Measurements from ENCODE around the gene PAPPA2.

DNA sequence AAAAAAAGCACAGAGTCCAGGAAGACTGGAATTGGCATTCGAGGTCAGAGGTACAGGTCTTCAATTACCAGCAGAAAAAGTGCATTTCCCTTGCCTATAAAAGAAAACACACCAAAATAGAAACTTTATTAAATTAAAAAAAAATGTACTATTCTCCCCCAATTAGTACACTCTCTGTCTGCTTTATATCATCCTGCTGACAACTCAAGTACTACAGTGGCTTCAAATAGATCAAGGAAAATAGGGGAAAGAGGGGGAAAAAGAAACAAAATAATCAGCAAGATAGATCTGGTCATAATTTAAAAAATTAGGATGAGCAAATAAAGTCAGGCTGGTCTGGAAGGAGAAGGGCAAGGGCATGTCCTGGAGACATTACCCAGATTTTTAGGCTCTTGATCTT is 315.1 kb downstream of the PAPPA2 start:
- TF ChIP-seq, protein P1, sequence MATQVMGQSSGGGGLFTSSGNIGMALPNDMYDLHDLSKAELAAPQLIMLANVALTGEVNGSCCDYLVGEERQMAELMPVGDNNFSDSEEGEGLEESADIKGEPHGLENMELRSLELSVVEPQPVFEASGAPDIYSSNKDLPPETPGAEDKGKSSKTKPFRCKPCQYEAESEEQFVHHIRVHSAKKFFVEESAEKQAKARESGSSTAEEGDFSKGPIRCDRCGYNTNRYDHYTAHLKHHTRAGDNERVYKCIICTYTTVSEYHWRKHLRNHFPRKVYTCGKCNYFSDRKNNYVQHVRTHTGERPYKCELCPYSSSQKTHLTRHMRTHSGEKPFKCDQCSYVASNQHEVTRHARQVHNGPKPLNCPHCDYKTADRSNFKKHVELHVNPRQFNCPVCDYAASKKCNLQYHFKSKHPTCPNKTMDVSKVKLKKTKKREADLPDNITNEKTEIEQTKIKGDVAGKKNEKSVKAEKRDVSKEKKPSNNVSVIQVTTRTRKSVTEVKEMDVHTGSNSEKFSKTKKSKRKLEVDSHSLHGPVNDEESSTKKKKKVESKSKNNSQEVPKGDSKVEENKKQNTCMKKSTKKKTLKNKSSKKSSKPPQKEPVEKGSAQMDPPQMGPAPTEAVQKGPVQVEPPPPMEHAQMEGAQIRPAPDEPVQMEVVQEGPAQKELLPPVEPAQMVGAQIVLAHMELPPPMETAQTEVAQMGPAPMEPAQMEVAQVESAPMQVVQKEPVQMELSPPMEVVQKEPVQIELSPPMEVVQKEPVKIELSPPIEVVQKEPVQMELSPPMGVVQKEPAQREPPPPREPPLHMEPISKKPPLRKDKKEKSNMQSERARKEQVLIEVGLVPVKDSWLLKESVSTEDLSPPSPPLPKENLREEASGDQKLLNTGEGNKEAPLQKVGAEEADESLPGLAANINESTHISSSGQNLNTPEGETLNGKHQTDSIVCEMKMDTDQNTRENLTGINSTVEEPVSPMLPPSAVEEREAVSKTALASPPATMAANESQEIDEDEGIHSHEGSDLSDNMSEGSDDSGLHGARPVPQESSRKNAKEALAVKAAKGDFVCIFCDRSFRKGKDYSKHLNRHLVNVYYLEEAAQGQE (IDR thresholded peaks at IDR 0.05; ENCODE audit: low read depth), result no peak
- TF ChIP-seq RAD21 (IDR thresholded peaks at IDR 0.05; ENCODE audit: low read depth), result no peak

All from Ishikawa (cell line).